ENCODE data around the gene CTNNA2. TPM values are rescaled to one million over a fixed set of nuclear protein-coding genes. Genes with fewer than 3 reads are reported as not detected.

Gene CTNNA2
- total and polyA plus RNA-seq, 12 donors, result 0.12 to 5.0 (median 1.4) TPM; not detected in 1

DNA sequence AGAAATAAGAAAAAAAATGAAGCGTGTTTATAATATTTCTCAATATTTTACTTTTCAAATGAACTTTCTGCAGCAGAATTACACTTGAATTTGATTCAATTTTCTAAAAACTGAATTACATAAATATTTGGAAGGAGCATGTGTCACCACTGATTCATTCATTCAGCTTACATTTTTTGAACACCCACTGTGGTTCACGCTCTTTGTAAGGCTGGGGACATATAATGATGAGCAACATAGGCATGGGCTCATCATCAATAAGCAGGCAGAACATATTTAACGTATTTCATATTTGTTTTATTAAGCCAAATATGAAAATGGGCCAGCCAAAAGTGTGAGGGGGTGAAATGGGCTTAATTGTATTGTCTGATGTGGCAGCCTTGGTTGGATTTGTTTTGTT, 209.1 kb downstream of the CTNNA2 start:
- WGBS, 4 donors, result 49 to 71% (median 58%) methylated on average over 3 of the region's 3 CpGs
- Histone ChIP-seq H3K27ac (no peak overlapping the region), H3K27me3 (no peaks in the 10 kb centered on the region), H3K9me3 (replicated peaks in 1 of 3) (no peaks in the 10 kb centered on the region), H3K4me3 (no peak overlapping the region), H3K36me3 (replicated peaks in 1 of 2) (no peaks in the 10 kb centered on the region), H3K4me1 (replicated peaks in 1 of 2) (no peaks in the 10 kb centered on the region)
- no peak for TF ChIP-seq POLR2A (IDR thresholded peaks at IDR 0.05)
- TF ChIP-seq, protein P1, sequence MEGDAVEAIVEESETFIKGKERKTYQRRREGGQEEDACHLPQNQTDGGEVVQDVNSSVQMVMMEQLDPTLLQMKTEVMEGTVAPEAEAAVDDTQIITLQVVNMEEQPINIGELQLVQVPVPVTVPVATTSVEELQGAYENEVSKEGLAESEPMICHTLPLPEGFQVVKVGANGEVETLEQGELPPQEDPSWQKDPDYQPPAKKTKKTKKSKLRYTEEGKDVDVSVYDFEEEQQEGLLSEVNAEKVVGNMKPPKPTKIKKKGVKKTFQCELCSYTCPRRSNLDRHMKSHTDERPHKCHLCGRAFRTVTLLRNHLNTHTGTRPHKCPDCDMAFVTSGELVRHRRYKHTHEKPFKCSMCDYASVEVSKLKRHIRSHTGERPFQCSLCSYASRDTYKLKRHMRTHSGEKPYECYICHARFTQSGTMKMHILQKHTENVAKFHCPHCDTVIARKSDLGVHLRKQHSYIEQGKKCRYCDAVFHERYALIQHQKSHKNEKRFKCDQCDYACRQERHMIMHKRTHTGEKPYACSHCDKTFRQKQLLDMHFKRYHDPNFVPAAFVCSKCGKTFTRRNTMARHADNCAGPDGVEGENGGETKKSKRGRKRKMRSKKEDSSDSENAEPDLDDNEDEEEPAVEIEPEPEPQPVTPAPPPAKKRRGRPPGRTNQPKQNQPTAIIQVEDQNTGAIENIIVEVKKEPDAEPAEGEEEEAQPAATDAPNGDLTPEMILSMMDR (IDR thresholded peaks at IDR 0.05), result no peak
- no peak for DNase-seq
- intact Hi-C loops (cut with DNase I), result no loop called here

DNA sequence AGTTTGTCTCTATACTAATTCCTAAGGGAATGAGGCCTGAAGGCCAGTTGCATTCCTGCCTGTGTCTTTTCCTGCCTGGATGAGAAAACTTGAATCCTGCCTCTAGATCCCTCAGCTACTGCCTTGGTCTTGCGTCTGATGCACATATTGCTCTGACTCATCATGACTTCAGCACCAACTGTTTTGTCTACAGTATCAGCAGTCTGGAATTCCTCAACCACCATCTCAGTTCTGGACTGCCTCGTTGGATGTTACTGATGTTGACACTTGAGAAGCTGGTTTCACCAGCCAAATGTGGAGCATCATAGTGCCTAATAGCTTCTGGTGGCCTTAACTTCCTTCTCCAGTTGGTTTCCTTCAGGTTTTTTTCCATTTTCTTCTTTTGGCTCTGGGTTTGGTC, 211.0 kb downstream of the CTNNA2 start:
- TF ChIP-seq, protein P1 (IDR thresholded peaks at IDR 0.05), result no peak
- TF ChIP-seq POLR2A (IDR thresholded peaks at IDR 0.05), result no peak
- H3K4me1 ChIP-seq (replicated peaks in 1 of 2), result no peaks in the 10 kb centered on the region
- no peak overlapping the region for H3K27ac ChIP-seq
- 59 to 82% (median 77%) methylated on average over 2 of the region's 2 CpGs for WGBS, 4 donors
- H3K4me3 ChIP-seq, result no peak overlapping the region
- no peak for DNase-seq
- no peaks in the 10 kb centered on the region for H3K9me3 ChIP-seq (replicated peaks in 1 of 3)
- no peaks in the 10 kb centered on the region for H3K27me3 ChIP-seq
- intact Hi-C loops (cut with DNase I), result no loop called here
- H3K36me3 ChIP-seq (replicated peaks in 1 of 2), result no peaks in the 10 kb centered on the region

DNA sequence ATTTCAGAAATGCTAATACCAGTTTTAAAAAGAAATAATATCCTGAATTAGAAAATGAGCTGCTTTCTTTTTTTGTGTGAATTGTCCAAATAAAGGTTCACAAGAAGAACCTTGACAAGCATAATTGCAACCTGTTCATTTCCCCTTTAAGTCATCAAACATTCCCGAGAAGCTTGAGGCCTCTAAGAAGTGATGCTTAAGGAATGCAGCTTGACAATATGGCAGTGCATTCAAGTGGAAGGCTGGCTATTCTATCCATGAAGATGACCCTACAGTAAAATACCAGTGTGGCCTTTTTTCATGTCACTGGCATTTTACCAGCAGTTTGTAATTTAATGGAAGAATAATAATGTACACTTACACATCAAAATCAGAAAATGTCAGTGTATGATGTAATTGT, 216.7 kb downstream of the CTNNA2 start:
- intact Hi-C loops (cut with DNase I), result no loop called here
- H3K27ac ChIP-seq, result no peak overlapping the region
- 57 to 72% (median 68%) methylated on average over 1 of the region's 1 CpG for WGBS, 4 donors

DNA sequence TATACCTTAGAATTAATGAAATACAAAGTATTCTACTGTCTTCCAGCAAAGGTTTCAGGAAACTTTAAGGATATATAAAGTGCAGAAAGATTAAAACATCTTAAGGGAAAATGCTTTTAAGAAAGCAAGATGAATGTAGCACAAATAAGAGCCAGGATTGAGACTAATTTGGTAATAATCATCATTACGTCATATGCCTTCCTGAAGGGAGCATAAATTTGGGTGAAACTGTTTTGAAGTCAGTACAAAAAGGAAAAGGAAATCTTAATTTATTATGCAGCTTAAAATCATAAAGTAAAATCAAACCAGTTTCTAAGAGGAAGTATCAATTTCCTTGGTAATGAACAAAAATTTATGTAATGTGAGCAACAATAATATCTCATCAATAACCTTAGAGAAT, 221.7 kb downstream of the CTNNA2 start:
- no peak for TF ChIP-seq POLR2A (IDR thresholded peaks at IDR 0.05)
- TF ChIP-seq, protein P1 (IDR thresholded peaks at IDR 0.05), result no peak
- 41 to 68% (median 53%) methylated on average over 1 of the region's 1 CpG for WGBS, 4 donors
- intact Hi-C loops (cut with DNase I), result no loop called here
- Histone ChIP-seq H3K4me1 (replicated peaks in 1 of 2) (no peaks in the 10 kb centered on the region), H3K36me3 (replicated peaks in 1 of 2) (no peaks in the 10 kb centered on the region), H3K9me3 (replicated peaks in 1 of 3) (no peaks in the 10 kb centered on the region), H3K27ac (no peak overlapping the region), H3K4me3 (no peak overlapping the region), H3K27me3 (no peaks in the 10 kb centered on the region)
- no peak for DNase-seq

More for the DNA sequence above, 216.7 kb downstream of the CTNNA2 start:
- no peaks in the 10 kb centered on the region for H3K4me1 ChIP-seq (replicated peaks in 1 of 2)
- H3K9me3 ChIP-seq (replicated peaks in 1 of 3), result no peaks in the 10 kb centered on the region
- no peaks in the 10 kb centered on the region for H3K27me3 ChIP-seq
- no peak for TF ChIP-seq POLR2A (IDR thresholded peaks at IDR 0.05)
- TF ChIP-seq, protein P1 (IDR thresholded peaks at IDR 0.05), result no peak
- H3K4me3 ChIP-seq, result no peak overlapping the region
- no peak for DNase-seq
- H3K36me3 ChIP-seq (replicated peaks in 1 of 2), result no peaks in the 10 kb centered on the region
